ENCODE data around the gene OTOA. TPM values are rescaled to one million over a fixed set of nuclear protein-coding genes. Genes with fewer than 3 reads are reported as not detected.
"Not testable (repeated sequence)": the region's sequence is repeated elsewhere in the genome, so short reads cannot be mapped to it uniquely, and the experiment has no call there.

The OTOA gene
- polyA plus RNA-seq, 3 donors = 0.08 to 0.14 (median 0.12) TPM

- not testable (repeated sequence) for DNase-seq (ENCODE audit: low read depth in 3 of 3, low spot score in 2 of 3)
Observed at GRCh38 chr16:21801538-21802374, 138.0 kb downstream of the OTOA start.

DNA sequence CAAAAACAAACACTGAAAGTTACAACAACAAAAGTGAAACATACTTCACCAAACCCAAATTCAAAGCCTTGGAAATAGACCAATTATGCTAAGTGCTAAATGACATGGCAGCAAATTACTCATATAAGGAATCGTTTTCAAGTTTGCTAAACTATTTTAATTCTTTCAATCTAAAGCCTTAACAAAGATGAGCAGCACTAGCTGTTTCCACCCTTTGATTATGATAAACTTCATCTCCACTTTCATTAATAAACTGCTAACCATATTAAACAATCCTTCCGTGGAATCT is 138.6 kb downstream of the OTOA start:
- DNase-seq (ENCODE audit: low read depth in 3 of 3, low spot score in 2 of 3) = not testable (repeated sequence)

Other genes starting within 250 kb of the OTOA start
- gene METTL9, start 64.4 kb upstream of the OTOA start, polyA plus RNA-seq (ENCODE audit: insufficient read length in 3 of 3) = 100 to 1,000 TPM; 256 to 286 (median 268) TPM
- gene IGSF6, start 11.4 kb upstream of the OTOA start, polyA plus RNA-seq (ENCODE audit: insufficient read length in 3 of 3) = 1 to 10 TPM; 2.5 to 2.8 (median 2.7) TPM
- gene NPIPB4, start 193.8 kb downstream of the OTOA start, polyA plus RNA-seq (ENCODE audit: insufficient read length in 3 of 3) = 10 to 100 TPM; 33.9 to 45.6 (median 43.1) TPM